ENCODE measurements around the gene RICTOR. TPM values are rescaled to one million over a fixed set of nuclear protein-coding genes. Genes with fewer than 3 reads are reported as not detected.

Gene RICTOR
- 26.9 and 47.7 TPM in 2 replicates for total RNA-seq

GRCh38 chr5:39074017-39074814 lies at the start of gene RICTOR:
RICTOR (minus strand) TSS chr5:39074399; CDS start chr5:39074377, 22 bp downstream.

Other genes starting within 250 kb of the RICTOR start
- 9.7 and 21.2 TPM in 2 replicates for gene OSMR, start 228.4 kb downstream of the RICTOR start, total RNA-seq
- gene FYB1, start 145.2 kb upstream of the RICTOR start, total RNA-seq, result under 0.01 and 0.06 TPM in 2 replicates

Measured in bladder microvascular endothelial cell (primary cell).